HCT116 (cell line): ENCODE results near the gene SHROOM3. TPM values are rescaled to one million over a fixed set of nuclear protein-coding genes. Genes with fewer than 3 reads are reported as not detected.

ENCODE experiments used
- ATAC-seq: fragments of 200-7000 bp; cut with Tn5 transposase; 2 replicates; pipeline ENCODE4 v1.9.1; 2020; ENCODE audit warnings: mild to moderate bottlenecking, moderate library complexity
- BruUV-seq: library from RNA; stranded (reverse); fragments of 400-500 nt; replicated peaks from 2 replicates; lab custom pipeline; 2021; lab: Mats Ljungman, UMichigan
- CTCF ChIA-PET: fragments of 300-600 bp; sonication (Branson Sonifier 250); formaldehyde crosslinking; loops from one replicate; lab custom pipeline; 2021; ENCODE audit warnings: antibody characterized with exemption; lab: Charles Lee
- POLR2A ChIA-PET: fragments of 300-600, 350-600 bp; sonication (Branson Sonifier 250); formaldehyde crosslinking; loops from one replicate; lab custom pipeline; 2021; ENCODE audit warnings: antibody characterized with exemption; lab: Charles Lee
- RAD21 ChIA-PET, 2 experiments: fragments of 300-600 bp; sonication (Branson Sonifier 250); formaldehyde crosslinking; loops; one replicate each; lab custom pipeline; 2023; ENCODE audit warnings: low total read pairs in 2 of 2; ENCODE audit not compliant: uncharacterized antibody in 2 of 2, unreplicated experiment in 2 of 2, low non-redundant PET in 1 of 2; lab: Charles Lee
- DNase-seq: peaks from one replicate; pipeline ENCODE4 v3.0.0-alpha.2; 2010; ENCODE audit warnings: low read depth, low spot score
- H2AFZ ChIP-seq: fragments of 200-600 bp; shearing (Covaris generic), sonication (generic); 2 replicates; pipeline ENCODE4 v1.6.1; 2017; ENCODE audit warnings: low read depth, mixed run types, mixed read lengths, antibody characterized with exemption, low read length; ENCODE audit not compliant: poor library complexity, severe bottlenecking
- H3K27ac ChIP-seq: 2 replicates; pipeline ENCODE4 v1.5.1; 2012; ENCODE audit warnings: low read depth, low read length
- H3K27me3 ChIP-seq: fragments of 200-600 bp; sonication (generic); 2 replicates; pipeline ENCODE4 v1.6.1; 2016; ENCODE audit warnings: mixed run types, low read length, mixed read lengths; ENCODE audit not compliant: insufficient read depth
- H3K36me3 ChIP-seq, 2 experiments: fragments of 200-500 bp in 1 of 2; fragments of 200-600 bp in 1 of 2; sonication (Bioruptor generic) in 1 of 2; sonication (generic) in 1 of 2; 2 replicates each; pipeline versions ENCODE4 v1.5.1 to v1.6.1; 2014 to 2016; ENCODE audit warnings: low read length in 2 of 2, inconsistent platforms in 1 of 2, mixed read lengths in 1 of 2, mixed run types in 1 of 2; ENCODE audit not compliant: insufficient read depth in 2 of 2, control insufficient read depth in 1 of 2
- H3K4me1 ChIP-seq, 2 experiments: fragments of 200-600 bp in 1 of 2; sonication (generic) in 1 of 2; 2 replicates each; pipeline versions ENCODE4 v1.5.1 to v1.6.1; 2012 to 2017; ENCODE audit warnings: low read length in 2 of 2, inconsistent platforms in 1 of 2, mild to moderate bottlenecking in 1 of 2, mixed read lengths in 1 of 2, mixed run types in 1 of 2, moderate library complexity in 1 of 2; ENCODE audit not compliant: insufficient read depth in 2 of 2, control insufficient read depth in 1 of 2
- H3K4me2 ChIP-seq: fragments of 200-600 bp; sonication (generic); 2 replicates; pipeline ENCODE4 v1.6.1; 2017; ENCODE audit warnings: mixed run types, low read length, mixed read lengths
- H3K4me3 ChIP-seq, 2 experiments: fragments of 200-600 bp in 1 of 2; sonication (generic) in 1 of 2; replicated peaks in 1 of 2; 2 replicates each; pipeline ENCODE4 v1.5.1; 2011 to 2016; ENCODE audit warnings: low read length in 2 of 2, control low read depth in 1 of 2, low read depth in 1 of 2, mild to moderate bottlenecking in 1 of 2, mixed read lengths in 1 of 2, mixed run types in 1 of 2
- H3K79me2 ChIP-seq: fragments of 200-600 bp; sonication (generic); 2 replicates; pipeline ENCODE4 v1.6.1; 2017; ENCODE audit warnings: mild to moderate bottlenecking, mixed run types, low read length, moderate library complexity, mixed read lengths; ENCODE audit not compliant: insufficient read depth
- H3K9ac ChIP-seq: fragments of 200-600 bp; sonication (generic); 2 replicates; pipeline ENCODE4 v1.6.1; 2016; ENCODE audit warnings: low read length, mixed read lengths
- H3K9me2 ChIP-seq: fragments of 200-600 bp; sonication (generic), shearing (Covaris generic); 2 replicates; pipeline ENCODE4 v1.6.1; 2017; ENCODE audit warnings: mixed run types, mild to moderate bottlenecking, moderate library complexity; ENCODE audit not compliant: insufficient read depth
- H3K9me3 ChIP-seq, 2 experiments: fragments of 200-500 bp in 1 of 2; fragments of 200-600 bp in 1 of 2; sonication (Bioruptor generic) in 1 of 2; sonication (generic) in 1 of 2; 2 replicates each; pipeline ENCODE4 v1.6.1; 2014 to 2017; ENCODE audit warnings: low read length in 2 of 2, mixed read lengths in 2 of 2, inconsistent platforms in 1 of 2, low read depth in 1 of 2, mild to moderate bottlenecking in 1 of 2, mixed run types in 1 of 2, moderate library complexity in 1 of 2; ENCODE audit not compliant: control insufficient read depth in 1 of 2, insufficient read depth in 1 of 2
- H4K20me1 ChIP-seq: fragments of 200-600 bp; sonication (generic), shearing (Covaris generic); 2 replicates; pipeline ENCODE4 v1.6.1; 2017; ENCODE audit warnings: mixed run types, mild to moderate bottlenecking, moderate library complexity; ENCODE audit not compliant: insufficient read depth
- ATF3 ChIP-seq: IDR thresholded peaks from 2 replicates; pipeline ENCODE4 v1.6.1; 2012
- CEBPB ChIP-seq: IDR thresholded peaks from 2 replicates; pipeline ENCODE4 v1.6.1; 2012; ENCODE audit warnings: low read depth
- EZH2phosphoT487 ChIP-seq: fragments of 200-600 bp; IDR thresholded peaks from 2 replicates; pipeline ENCODE4 v1.6.1; 2018; ENCODE audit warnings: antibody characterized with exemption, borderline replicate concordance
- POLR2A ChIP-seq: IDR thresholded peaks from 2 replicates; pipeline ENCODE4 v1.7.0; 2011; ENCODE audit warnings: borderline replicate concordance; ENCODE audit not compliant: insufficient read depth, insufficient read length; ENCODE audit errors: extremely low read depth
- POLR2AphosphoS5 ChIP-seq: IDR thresholded peaks from 2 replicates; pipeline ENCODE4 v1.6.1; 2011; ENCODE audit warnings: mild to moderate bottlenecking, low read depth, low read length, moderate library complexity
- SRF ChIP-seq: IDR thresholded peaks from 2 replicates; pipeline ENCODE4 v1.6.1; 2012; ENCODE audit warnings: low read depth
- TCF7L2 ChIP-seq: IDR thresholded peaks from 2 replicates; pipeline ENCODE4 v1.7.0; 2011; ENCODE audit warnings: borderline replicate concordance, inconsistent platforms; ENCODE audit not compliant: insufficient read depth, insufficient read length; ENCODE audit errors: extremely low read depth
- YY1 ChIP-seq: IDR thresholded peaks from 2 replicates; pipeline ENCODE4 v1.6.1; 2011; ENCODE audit warnings: low read length, low read depth, moderate library complexity, mild to moderate bottlenecking; ENCODE audit not compliant: insufficient replicate concordance; ENCODE audit errors: extremely low read depth
- intact Hi-C: fragments of 100-400 bp; cut with micrococcal nuclease; formaldehyde crosslinking; loops from 2 replicates; pipeline ENCODE4 v1.10.0; 2022
- total RNA-seq: library from RNA; stranded (reverse); gene quantifications from one replicate; pipeline ENCODE4 v1.2.1, GENCODE V29; 2021; ENCODE audit not compliant: unreplicated experiment
- TF ChIP-seq, protein P1 (sequence below), 3 experiments: fragments of 200-600 bp in 1 of 3; sonication (generic) in 1 of 3; IDR thresholded peaks in 2 of 3; conservative IDR thresholded peaks in 1 of 3; 2 replicates each; pipeline ENCODE4 v1.5.1; 2012 to 2017; ENCODE audit warnings: low read depth in 2 of 3, low read length in 2 of 3, antibody characterized with exemption in 1 of 3, borderline replicate concordance in 1 of 3, control low read depth in 1 of 3, mild to moderate bottlenecking in 1 of 3, mixed read lengths in 1 of 3, mixed run types in 1 of 3, moderate library complexity in 1 of 3; ENCODE audit not compliant: insufficient read depth in 1 of 3
- TF ChIP-seq, protein P2 (sequence below): IDR thresholded peaks from 2 replicates; pipeline ENCODE4 v1.6.1; 2012; ENCODE audit warnings: low read depth
- TF ChIP-seq, protein P3 (sequence below): IDR thresholded peaks from 2 replicates; pipeline ENCODE4 v1.6.1; 2011; ENCODE audit warnings: mild to moderate bottlenecking, low read length, moderate library complexity; ENCODE audit not compliant: insufficient replicate concordance; ENCODE audit errors: extremely low read depth

SHROOM3 gene
- total RNA-seq, 1 experiment from 2014 or later: 22.5 TPM

DNA sequence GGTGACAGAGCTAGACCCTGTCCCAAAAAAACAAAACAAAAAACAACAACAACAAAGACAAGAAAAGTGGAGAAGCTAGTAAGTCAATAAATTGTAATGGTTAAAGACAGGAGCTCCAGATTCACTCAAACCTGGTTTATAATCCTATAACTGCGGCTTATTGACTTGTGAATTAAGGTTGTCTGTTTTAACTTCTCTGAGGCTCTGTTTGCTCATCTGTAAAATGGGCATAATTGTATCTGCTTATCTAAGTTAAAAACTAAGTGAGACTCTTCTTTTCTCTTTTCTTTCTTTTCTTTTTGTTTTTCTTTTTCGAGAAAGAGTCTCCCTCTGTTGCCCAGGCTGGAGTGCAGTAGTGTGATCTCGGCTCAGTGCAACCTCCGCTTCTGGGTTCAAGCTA, 378.0 kb downstream of the SHROOM3 start:
- RAD21 ChIA-PET: no interaction called here
- DNase-seq (no peak), ATAC-seq (no peak)
- Histone ChIP-seq H3K4me3 (no peak overlapping the region), H3K4me2 (no peak overlapping the region), H3K27ac (no peak overlapping the region), H3K9me3 (peaks cover under 1 to 5% of the 10 kb centered on the region in 2 experiments; a peak in 2 of 4 replicates), H2AFZ (no peak overlapping the region), H3K9ac (no peak overlapping the region), H3K4me1 (no peaks in the 10 kb centered on the region), H3K9me2 (no peaks in the 10 kb centered on the region), H3K36me3 (no peaks in the 10 kb centered on the region; a peak in 1 of 4 replicates), H3K79me2 (no peaks in the 10 kb centered on the region), H4K20me1 (no peaks in the 10 kb centered on the region), H3K27me3 (no peaks in the 10 kb centered on the region)
- CTCF ChIA-PET: no interaction called here
- BruUV-seq: no TSS peak
- no peak for TF ChIP-seq YY1
- POLR2A ChIA-PET: no interaction called here
- intact Hi-C loops: no loop called here

- Histone ChIP-seq H3K4me2 (no peak overlapping the region), H4K20me1 (no peaks in the 10 kb centered on the region), H3K9ac (no peak overlapping the region), H3K27me3 (no peaks in the 10 kb centered on the region), H3K27ac (no peak overlapping the region), H3K9me2 (no peaks in the 10 kb centered on the region), H3K9me3 (no peaks in the 10 kb centered on the region), H3K36me3 (no peaks in the 10 kb centered on the region), H3K4me1 (no peaks in the 10 kb centered on the region), H2AFZ (no peak overlapping the region), H3K79me2 (no peaks in the 10 kb centered on the region), H3K4me3 (no peak overlapping the region)
- intact Hi-C loops: no loop called here
- ATAC-seq: no peak
- POLR2A ChIA-PET: no interaction called here
- CTCF ChIA-PET: no interaction called here
- no peak for DNase-seq
- BruUV-seq: no TSS peak
- RAD21 ChIA-PET: no interaction called here
- TF ChIP-seq, protein P1, sequence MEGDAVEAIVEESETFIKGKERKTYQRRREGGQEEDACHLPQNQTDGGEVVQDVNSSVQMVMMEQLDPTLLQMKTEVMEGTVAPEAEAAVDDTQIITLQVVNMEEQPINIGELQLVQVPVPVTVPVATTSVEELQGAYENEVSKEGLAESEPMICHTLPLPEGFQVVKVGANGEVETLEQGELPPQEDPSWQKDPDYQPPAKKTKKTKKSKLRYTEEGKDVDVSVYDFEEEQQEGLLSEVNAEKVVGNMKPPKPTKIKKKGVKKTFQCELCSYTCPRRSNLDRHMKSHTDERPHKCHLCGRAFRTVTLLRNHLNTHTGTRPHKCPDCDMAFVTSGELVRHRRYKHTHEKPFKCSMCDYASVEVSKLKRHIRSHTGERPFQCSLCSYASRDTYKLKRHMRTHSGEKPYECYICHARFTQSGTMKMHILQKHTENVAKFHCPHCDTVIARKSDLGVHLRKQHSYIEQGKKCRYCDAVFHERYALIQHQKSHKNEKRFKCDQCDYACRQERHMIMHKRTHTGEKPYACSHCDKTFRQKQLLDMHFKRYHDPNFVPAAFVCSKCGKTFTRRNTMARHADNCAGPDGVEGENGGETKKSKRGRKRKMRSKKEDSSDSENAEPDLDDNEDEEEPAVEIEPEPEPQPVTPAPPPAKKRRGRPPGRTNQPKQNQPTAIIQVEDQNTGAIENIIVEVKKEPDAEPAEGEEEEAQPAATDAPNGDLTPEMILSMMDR (IDR thresholded peaks at IDR 0.05 in 2 of 3, conservative IDR thresholded peaks at IDR 0.05 in 1 of 3; ENCODE audit: borderline replicate concordance in 1 of 3, insufficient read depth in 1 of 3, low read depth in 2 of 3, low read length in 2 of 3): no peak
- no peak for TF ChIP-seq SRF
- TF ChIP-seq, protein P2, sequence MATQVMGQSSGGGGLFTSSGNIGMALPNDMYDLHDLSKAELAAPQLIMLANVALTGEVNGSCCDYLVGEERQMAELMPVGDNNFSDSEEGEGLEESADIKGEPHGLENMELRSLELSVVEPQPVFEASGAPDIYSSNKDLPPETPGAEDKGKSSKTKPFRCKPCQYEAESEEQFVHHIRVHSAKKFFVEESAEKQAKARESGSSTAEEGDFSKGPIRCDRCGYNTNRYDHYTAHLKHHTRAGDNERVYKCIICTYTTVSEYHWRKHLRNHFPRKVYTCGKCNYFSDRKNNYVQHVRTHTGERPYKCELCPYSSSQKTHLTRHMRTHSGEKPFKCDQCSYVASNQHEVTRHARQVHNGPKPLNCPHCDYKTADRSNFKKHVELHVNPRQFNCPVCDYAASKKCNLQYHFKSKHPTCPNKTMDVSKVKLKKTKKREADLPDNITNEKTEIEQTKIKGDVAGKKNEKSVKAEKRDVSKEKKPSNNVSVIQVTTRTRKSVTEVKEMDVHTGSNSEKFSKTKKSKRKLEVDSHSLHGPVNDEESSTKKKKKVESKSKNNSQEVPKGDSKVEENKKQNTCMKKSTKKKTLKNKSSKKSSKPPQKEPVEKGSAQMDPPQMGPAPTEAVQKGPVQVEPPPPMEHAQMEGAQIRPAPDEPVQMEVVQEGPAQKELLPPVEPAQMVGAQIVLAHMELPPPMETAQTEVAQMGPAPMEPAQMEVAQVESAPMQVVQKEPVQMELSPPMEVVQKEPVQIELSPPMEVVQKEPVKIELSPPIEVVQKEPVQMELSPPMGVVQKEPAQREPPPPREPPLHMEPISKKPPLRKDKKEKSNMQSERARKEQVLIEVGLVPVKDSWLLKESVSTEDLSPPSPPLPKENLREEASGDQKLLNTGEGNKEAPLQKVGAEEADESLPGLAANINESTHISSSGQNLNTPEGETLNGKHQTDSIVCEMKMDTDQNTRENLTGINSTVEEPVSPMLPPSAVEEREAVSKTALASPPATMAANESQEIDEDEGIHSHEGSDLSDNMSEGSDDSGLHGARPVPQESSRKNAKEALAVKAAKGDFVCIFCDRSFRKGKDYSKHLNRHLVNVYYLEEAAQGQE: no peak
- TF ChIP-seq, protein P3, sequence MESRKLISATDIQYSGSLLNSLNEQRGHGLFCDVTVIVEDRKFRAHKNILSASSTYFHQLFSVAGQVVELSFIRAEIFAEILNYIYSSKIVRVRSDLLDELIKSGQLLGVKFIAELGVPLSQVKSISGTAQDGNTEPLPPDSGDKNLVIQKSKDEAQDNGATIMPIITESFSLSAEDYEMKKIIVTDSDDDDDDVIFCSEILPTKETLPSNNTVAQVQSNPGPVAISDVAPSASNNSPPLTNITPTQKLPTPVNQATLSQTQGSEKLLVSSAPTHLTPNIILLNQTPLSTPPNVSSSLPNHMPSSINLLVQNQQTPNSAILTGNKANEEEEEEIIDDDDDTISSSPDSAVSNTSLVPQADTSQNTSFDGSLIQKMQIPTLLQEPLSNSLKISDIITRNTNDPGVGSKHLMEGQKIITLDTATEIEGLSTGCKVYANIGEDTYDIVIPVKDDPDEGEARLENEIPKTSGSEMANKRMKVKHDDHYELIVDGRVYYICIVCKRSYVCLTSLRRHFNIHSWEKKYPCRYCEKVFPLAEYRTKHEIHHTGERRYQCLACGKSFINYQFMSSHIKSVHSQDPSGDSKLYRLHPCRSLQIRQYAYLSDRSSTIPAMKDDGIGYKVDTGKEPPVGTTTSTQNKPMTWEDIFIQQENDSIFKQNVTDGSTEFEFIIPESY: no peak
- TF ChIP-seq EZH2phosphoT487: no peak
- TF ChIP-seq POLR2AphosphoS5: no peak
- TF ChIP-seq POLR2A: no peak
- TF ChIP-seq CEBPB: no peak
- no peak for TF ChIP-seq TCF7L2
- TF ChIP-seq ATF3: no peak
Measured at GRCh38 chr4:76821641-76822040, 386.6 kb downstream of the SHROOM3 start.
